Measurements from ENCODE around the gene CAMK1G.

Gene CAMK1G

DNA sequence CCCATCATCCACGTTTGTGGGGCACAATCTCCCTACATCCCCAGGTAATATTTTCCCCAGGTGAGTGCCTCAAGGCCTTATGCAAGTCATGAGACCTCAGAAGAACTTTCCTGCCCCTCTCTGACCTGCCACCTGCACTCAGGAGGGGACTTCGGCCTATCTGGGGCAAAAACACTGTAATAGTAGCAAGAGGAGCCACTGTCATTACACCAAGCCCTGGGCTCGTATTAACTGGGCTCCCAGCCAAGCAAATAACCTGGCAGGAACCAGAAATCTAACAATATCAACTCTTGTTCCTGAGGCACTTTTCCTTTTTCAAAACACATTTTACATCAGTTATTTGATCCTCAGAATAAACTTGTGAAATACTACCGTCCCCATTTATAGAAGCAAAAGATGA lies 37.8 kb downstream of the CAMK1G start:
- no peak for DNase-seq

DNA sequence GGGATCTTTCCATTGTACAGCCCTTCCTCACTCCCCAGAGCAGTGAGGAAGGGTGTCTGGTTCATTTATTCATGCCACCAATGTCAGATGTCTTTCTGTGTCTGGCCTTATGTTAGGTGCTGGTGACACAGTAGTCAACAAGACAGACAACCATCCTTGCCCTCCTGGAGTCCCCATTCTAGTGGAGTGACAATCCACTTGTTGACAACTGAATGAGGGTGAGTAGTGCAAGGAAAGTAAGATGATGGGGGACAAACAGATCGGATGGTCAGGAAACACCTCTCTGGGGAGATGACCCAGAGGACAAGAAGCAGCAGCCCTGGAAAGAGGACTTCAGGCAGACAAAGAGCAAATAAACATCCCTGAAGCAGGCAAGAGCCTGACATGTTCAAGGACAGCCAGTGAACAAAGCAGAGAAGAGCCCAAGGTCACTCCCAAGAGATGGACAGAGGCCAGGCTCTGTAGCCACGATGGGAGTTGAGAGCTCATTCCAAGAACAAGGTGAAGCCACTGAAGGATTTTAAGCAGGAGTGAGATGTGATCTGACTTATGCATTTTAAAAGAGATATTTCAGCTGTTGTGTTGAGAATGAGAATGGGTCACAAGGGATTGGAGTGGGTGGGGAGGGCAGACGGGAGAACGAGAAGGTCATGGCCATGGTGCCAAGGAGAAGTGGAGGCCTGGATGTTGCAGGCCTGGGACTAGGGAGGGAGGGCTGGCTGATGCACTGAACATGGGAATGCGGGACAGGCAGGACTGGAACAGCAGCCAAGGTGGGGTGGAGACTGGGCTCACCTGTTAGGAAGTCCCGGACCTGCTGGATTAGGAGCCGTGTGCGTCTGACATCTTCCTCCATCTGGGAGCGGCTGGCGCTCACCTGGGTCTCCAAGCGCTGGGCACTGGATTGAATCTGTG lies 38.5 kb downstream of the CAMK1G start:
- no peak for DNase-seq

DNA sequence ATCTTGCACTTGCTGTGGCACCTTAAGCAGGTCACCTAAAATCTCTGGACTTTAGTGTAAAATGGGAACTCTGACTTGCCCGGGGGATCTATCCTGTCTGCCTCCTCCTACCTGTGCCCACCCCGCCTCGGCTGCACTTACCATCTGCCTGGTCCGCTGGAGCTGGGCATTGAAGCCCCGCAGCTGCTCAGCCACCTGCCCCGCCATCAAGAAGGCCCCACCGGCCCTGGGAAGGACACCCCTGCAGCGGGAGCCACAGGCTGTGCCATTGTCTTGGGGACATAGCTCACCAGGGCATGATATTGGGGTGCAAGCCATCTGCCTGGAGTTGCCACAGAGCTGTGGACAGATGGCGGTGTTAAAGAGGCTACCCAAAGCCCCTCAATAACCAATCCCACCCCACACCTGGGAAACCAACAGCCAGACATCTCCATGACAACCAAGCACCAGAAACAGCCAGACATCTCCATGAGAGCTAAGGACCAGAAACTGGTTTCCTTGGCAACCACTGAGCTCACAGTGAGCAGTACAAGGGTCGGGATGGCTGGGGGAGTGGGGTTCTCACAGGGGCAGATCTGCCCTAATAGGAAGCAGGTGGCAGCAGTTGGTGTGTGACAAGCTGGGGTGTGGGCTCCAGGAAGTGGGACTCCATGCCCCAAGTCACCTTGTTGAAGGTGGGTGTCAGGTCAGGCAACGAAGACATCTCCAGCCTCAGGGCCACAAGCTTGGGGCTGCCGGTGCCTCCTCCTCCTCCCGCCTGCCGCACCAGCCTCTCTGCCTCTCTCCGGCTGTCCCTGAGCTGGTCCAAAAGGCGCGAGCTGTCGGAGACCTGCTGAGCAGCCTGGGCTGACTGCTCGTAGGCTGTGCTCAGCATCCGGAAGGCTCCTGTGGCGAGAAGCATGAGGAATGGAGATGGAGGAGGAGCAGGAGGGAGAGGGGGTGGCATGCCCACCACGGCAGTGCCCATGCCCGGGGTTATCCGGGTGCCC lies 39.6 kb downstream of the CAMK1G start:
- DNase-seq = no peak

DNA sequence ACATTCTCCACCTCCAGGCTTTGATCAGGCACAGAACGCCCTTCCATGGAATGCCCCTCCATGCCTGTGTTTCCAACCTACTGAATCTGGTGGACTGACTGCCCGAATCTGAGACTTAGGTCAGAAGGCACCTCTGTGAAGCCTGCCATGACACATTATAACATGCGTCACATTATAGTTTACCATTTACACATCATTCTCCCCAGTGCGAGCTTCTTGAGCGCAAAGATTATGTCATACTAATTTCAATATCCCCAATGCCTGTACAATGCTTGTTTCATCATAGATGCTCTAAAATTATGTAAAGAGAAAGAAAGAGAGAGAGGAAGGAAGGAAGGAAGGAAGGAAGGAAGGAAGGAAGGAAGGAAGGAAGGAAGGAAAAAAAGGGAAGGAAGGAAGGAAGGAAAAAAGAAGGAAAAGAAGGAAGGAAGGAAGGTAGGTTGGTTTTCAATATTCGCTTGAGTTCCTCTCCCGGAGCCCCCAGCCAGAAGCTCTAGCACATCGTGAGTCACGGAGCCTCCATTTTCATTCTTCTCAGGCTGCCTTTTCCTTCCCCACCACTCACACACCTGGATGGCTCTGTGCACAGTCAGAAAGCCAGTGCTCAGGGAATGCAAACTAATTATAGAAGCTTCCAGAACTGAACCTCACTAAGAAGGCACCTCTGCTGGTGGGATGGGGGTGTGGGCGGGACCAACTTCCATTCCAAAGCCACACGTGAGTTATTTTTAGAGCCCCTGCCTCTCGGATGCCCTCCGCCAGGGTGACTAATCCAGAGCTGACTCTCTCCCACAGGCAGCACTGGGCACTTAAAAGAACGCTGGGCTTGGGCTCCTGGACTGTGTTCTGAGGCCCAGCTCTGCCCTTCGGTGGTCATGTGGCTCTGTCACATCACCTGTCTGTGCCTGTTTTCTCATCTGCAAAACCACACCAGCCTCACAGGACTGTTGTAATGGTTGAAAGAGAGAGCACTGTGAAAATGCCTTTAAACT lies 41.3 kb downstream of the CAMK1G start:
- DNase-seq = no peak

DNA sequence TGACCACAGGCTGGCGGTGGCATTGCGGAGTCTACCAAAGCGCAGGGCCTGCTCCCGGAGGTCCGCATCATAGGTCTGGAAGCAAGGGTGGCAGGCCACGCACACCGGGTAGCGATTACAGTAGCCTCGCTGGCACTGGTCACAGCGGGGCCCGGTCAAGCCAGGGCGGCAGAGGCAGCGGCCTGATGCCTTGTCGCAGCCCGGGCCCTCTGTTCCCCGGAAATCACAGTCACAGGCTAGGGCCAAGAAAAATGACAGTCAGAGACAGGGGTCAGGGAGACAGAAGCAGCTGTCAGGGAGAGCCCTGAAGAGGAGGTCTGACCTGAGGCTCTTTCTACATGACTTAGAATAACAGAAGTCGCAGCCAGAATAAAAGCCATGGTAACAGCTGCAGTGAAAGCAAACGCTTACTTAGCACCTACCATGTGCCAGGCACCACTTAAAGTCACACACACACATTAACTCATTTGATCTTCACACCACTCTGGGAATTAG lies 42.3 kb downstream of the CAMK1G start:
- DNase-seq = no peak

DNA sequence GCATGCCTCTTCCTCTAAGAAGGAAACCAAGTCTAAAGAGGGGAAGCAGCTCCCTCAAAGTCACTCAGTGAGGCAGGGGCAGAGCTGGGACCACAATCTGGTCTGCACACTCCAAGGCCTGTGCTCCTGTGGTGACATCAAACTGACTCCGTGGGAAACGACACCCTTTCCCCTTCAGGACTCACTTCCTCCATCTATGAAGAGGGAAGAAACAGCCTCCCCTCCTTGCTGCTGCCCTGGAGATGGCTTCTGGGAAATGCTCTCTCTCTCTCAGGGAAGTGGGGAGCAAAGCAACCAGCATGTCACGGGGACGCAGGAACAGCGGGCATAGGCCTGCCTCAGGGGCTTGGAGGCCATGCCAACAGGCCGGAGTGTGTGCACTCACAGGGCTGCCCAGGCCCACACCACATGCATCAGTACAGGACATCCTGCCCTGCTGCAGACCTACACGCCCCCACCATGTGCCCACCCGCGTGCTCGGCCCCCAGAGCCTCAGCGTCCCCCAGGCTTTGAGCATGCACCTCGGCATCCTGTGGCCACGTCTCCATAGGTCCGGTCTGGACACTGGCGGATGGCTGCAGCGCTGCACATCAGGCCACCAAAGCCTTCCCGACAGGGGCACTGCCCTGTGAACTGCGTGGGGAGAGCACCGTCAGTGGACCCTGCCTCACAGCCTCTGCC lies 43.0 kb downstream of the CAMK1G start:
- no peak for DNase-seq

DNA sequence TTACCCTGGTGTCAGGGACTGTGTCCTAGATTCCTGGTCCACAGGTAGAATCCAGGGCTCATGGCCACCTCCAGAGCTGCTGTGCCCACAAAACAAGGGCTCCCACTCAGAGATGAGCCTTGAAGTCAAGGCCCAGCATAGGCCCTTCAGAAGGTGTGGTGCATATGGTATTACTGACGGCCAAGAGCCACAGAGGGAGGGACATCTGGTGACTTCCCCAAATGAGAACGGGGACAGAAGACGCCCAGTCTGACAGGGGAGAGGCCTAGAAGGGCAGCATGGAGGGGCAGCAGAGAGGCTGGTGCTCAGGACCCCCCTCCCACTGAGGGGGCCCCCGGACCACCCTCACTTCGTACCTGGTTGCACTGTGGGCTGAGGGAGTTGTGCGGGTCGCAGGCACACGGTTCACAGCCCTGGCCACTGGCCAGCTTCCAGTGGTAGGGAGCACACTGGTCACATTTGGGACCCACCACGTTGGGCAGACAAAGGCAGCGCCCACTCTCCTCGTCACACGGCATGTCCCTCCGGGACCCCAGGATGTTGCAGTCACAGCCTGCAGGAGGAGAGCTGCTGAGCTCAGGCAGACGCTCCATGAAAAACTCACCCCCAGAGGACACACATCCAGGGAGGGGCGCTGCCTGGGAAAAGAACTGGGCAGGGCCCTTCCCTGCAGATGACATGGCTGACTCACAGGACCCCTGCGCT lies 43.7 kb downstream of the CAMK1G start:
- DNase-seq = no peak

DNA sequence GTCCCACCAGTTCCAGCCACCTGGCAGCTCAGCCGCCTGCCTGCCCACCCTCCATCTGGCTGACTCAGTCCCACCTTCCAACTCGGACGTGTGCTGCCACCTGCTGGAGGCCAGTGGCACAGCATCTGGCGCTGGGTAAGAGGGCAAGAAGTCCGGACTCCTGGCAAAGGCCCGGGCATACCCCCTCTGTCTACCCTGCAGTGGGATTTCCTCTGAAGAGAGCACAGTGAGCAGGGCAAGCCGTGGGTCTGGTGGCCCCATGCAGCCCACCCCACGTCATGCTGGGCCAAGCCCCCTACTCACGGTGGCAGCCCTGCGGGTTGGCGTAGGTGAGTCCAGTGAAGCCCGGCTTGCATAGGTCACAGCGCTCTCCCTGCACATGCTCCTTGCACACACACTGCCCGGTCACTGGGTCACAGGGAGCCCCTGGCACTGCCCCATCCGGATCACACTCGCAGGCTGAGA lies 44.2 kb downstream of the CAMK1G start:
- DNase-seq = peak; percentile 75

DNA sequence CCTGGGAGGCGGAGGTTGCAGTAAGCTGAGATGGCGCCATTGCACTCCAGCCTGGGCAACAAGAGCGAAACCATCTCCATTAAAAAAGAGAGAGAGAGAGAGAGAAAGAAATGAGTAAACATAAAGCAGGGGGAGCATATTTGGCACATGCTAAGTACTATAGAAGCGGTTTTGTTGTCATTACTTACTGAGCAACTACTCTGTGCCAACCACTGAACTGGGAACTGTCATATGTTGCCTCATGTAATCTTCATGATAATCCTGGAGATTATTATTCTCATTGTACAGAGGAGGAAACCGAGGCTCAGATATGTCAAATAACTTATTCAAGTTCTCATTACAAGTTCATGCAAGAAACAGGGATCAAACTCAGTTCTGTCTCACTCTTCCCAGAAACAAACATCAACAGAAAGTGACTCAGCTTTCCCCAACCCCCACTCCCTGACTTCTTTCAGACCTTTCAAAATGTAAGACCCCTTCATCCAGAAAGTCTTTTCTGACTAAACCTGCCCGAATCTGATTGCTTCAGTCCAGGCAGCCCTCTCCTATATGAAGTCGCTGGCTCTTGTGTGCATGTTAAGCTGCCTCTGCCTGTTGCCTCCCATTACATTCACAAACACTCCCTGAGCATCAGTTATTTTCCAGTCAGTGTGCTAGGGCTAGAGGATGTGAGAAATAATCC lies 45.2 kb downstream of the CAMK1G start:
- DNase-seq = no peak

DNA sequence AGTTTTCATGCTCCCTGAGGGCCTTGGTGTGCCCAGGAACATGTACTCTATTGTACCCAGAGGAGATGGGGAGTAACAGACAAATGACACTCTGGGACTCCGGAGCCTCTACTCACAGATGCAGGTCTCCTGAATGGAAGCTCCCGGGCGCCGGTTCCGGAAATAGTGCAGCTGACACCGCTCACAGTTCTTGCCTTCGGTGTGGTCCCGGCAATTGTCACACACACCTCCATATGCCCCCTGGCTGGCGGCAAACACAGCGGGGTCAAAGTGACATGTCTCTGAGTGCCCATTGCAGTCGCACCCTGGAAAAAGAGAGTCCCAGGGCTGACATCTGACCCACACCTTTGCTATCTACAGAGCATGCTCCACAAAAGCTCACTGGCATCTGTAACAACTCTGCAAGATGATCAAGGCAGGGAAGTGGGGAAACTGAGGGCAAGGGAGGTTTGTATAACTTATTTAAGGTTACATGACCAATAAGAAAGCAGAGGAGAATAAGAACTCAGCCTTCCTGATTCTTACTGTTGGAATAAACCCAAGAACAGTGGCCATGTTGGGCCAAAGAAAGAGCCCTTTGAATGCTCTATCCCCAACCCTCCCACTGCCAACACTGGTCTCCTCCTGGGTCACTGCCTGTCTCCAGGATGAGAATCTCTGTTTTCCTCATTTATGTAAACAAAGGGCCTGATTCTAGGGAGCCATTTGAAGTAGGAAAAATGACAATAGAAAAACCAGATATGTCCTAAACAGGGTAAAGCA lies 46.3 kb downstream of the CAMK1G start:
- no peak for DNase-seq

DNA sequence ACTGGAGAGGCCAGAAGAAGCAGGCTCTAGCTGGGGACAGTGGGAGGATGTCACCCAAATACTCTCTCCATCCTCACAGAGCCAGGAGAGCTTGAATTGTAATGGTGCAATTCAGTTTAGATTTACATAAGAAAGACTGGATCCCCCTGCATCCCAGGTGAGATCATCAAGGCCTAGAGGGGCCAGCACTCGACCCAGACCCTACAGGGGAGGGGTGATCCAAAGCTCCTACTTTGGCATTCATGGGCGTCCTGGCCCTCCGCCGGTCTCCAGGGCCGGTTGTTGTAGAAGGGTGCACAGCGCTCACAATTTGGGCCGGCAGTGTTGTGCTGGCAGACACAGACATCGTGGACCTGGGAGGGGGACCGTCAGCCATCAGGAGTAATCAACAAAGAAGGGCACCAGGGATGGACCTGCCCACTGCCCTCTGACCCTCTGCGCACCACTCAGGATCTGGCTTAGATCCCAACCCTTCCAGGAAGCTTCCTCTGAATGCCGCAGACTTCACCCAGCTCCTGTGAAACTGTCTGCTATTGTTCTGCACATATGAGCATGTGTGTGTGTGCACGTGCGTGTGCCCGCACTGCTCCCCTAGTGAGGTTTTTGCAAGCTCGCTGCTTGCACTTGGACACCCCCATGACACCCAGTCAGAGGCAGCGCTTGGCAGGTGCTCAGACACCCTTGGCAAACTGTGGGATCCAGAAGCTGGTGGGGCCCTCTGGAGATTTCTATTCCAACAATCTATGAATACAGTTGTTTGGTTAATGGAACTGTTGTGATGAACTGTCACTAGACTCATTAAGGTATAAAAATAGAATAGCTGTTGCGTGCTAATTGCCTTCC lies 47.1 kb downstream of the CAMK1G start:
- no peak for DNase-seq

DNA sequence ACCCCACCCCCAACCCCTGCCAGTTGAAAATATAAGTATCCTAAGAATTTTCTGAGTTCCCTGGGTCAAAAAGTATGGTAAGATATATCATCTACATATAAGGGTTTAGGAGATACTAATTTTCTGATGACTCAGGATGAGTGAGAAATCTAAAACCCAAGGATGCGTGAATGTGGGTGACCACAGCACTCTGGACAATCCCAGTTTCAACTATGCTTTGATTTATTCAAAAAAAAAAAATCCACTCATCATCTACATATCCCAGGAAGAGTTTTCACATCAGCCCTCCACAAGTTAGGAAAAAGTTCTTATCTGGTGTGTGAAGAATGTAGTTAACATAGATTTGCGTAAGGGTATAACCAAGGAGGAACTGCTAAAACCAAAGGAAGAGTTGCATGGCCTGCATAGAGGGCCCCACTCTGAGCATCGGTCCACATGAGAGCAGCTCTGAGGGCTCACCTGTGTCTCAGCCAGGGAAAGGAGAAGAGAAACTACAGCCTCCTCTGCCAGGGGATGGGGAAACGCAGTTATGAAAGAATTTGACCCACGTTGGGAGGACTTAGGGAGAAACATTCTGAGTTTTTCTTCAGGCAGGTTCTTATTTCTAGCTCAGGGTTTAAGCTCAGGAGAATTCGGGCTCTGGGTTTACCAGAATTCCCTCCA lies 50.0 kb downstream of the CAMK1G start:
- no peak for DNase-seq

DNA sequence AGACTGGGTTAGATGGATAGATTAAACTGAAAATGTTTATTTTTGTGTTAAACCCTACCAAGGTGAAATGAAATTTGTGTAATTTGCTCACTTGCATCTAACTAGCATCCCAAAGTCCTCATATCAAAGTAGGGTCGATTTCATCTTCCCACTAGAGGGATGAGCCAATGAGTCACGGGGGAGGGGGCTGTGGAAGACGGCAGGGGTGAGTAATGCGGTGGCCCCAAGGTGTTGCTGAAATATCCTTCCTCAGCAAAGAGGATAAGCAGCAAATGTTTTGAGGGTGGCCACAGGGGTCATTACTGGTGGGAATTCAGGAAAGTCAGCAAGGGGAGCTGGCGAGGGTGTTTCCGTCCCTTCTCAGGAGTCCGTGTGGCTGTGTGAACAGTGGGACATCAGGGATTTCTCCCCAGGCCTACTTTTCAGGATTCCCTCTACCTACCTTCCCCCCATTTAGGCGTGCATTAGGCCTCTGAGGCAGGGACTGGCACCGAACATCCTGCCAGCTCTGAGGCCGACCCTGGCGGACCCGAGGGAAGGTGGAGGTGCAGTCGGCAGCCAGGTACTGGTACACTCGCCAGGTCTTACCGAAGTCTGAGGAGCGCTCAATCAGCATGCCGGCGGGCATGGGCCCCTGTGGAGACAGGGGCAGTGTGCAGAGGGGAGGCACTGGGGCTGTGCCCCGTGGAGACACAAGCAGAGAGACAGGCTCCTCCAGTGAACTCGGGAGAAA lies 50.7 kb downstream of the CAMK1G start:
- DNase-seq = no peak

DNA sequence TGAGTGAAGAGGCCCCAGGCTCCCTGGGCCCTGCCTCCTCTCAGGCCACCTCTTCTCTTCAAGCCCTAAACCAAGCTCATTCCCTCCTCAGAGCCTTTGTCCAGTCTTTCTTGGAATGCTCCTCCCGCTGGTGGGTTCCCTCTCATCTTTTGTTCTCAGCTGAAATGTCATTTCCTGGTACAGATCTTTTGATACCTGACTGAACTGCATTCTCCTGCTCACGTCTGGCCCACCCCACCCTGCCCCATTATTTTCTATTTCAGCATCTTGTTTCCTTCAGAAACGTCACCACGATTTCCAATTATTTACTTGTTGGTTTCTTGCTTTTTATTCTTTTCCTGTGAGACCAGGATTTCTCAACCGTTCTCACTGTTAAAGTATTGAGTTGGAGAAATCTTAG lies 52.3 kb downstream of the CAMK1G start:
- no peak for DNase-seq

DNA sequence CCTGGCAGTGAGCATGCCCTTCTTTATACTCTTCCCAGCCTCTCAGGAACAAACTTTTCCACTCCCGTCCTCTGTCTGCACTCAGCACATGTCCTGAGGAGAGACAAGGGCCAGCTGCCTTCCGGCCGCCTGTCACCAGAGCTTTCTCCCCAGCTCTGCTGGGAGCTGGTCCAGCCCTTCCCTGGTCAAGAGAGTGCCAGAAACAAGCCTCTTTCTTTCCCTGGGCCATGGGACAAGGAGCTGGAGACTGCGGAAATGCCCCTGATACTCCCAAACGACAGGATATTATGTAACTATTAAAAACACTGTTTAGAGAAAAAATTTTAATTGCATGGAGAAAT lies 58.3 kb downstream of the CAMK1G start:
- no peak for DNase-seq

DNA sequence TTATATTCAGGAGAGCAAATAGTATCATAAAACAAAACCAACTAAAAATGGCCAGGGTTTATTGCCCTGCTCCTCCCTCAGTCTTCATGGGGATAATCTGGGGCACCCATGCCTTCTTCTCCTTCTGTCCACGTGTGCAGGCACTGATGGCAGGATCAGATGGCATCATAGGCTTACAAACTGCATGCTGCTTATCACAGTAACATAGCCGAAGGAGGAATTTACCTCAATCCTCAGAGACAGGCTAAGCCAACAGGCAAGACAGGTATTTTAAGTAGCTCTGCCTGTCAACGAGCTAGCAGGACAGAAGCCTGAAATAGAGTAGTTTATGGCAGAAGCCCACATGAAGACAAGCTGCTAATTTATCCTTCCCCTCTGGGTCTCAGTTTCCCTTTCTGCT lies 59.3 kb downstream of the CAMK1G start:
- DNase-seq = no peak

DNA sequence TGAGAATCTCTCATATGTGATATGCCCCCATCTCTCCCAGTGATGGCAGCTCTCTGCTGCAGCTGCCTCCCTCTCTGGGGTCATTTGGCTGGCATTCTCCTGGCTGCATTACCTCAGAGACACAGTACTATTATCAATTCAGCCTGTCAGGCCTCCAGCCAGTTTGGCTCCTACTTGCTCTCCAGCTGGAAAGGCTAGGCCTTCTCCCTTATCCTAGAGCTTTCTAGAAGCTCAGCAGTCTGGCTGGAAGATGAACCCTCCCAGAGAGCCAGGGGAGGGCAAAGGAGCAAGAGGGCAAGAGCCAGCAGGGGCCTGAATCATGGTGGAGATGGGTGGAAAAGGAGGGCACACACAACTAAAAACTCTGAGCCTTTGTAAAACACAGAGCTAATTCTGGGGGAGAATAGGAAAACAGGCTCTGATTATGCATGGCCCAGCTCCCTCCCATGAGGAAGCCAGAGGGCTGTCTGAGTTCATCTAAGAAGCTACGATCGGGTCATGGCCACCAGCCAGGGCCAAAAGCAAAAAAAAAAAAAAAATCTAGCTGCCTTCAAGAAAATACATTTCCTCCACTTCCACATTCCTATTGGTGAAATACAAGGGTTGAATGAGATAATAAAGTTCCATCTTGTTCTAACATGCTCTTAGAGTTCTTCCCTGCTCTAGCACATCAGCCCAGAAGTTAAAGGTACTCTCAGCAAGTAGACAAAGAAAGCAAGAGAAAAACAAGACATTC lies 59.9 kb downstream of the CAMK1G start:
- DNase-seq = no peak
